Sigmoid colon (tissue), 7 donors: ENCODE data around the gene FLII. TPM values are rescaled to one million over a fixed set of nuclear protein-coding genes. Genes with fewer than 3 reads are reported as not detected.
A peak's percentile ranks its signal among the peaks of the same experiment; 100 is the strongest.
"Not testable (repeated sequence)": the region's sequence is repeated elsewhere in the genome, so short reads cannot be mapped to it uniquely, and the experiment has no call there.

Experiments
- DNase-seq: peaks from one replicate; pipeline ENCODE4 v3.0.0-alpha.2; 2019
- H3K27ac ChIP-seq, 4 donors: fragments of 200-600 bp; sonication (generic); one replicate each; pipeline ENCODE4 v1.5.1; 2016 to 2019; ENCODE audit warnings: mild to moderate bottlenecking in 1 of 4
- H3K27me3 ChIP-seq, 3 donors: fragments of 200-600 bp; sonication (generic); one replicate each; pipeline ENCODE4 v1.5.1; 2019; ENCODE audit warnings: mild to moderate bottlenecking in 1 of 3
- H3K36me3 ChIP-seq, 4 donors: fragments of 200-600 bp; sonication (generic); one replicate each; pipeline ENCODE4 v1.5.1; 2016 to 2019
- H3K4me1 ChIP-seq, 4 donors: fragments of 200-600 bp; sonication (generic); one replicate each; pipeline ENCODE4 v1.5.1; 2017 to 2019
- H3K4me3 ChIP-seq, 4 donors: fragments of 200-600 bp; sonication (generic); one replicate each; pipeline ENCODE4 v1.5.1; 2017 to 2019; ENCODE audit warnings: mild to moderate bottlenecking in 2 of 4, moderate library complexity in 1 of 4
- H3K9me3 ChIP-seq, 4 donors: fragments of 200-600 bp in 3 of 4; sonication (generic) in 3 of 4; one replicate each; pipeline versions ENCODE4 v1.5.1 to v1.6.1; 2013 to 2019
- CTCF ChIP-seq, 4 experiments: fragments of 450-650 bp in 3 of 4; fragments of 200-600 bp in 1 of 4; IDR thresholded peaks; one replicate each; pipeline ENCODE4 v1.5.1; 2016 to 2019; ENCODE audit warnings: antibody characterized with exemption in 4 of 4, mild to moderate bottlenecking in 3 of 4, moderate library complexity in 2 of 4
- EP300 ChIP-seq, 4 donors: sonication (generic); formaldehyde crosslinking; IDR thresholded peaks; one replicate each; pipeline ENCODE4 v1.6.1; 2017; ENCODE audit warnings: antibody characterized with exemption in 4 of 4
- POLR2A ChIP-seq, 2 donors: fragments of 450-650 bp; IDR thresholded peaks; one replicate each; pipeline ENCODE4 v1.6.1; 2016; ENCODE audit warnings: antibody characterized with exemption in 2 of 2, mild to moderate bottlenecking in 2 of 2, moderate library complexity in 2 of 2
- POLR2AphosphoS5 ChIP-seq, 4 donors: sonication (generic); formaldehyde crosslinking; IDR thresholded peaks; one replicate each; pipeline ENCODE4 v1.6.1; 2017; ENCODE audit warnings: antibody characterized with exemption in 4 of 4
- WGBS, 2 donors: extraction: QIAGEN DNeasy Blood & Tissue Kit; methylation state at CpG; one replicate each; pipeline ENCODE4 v1.1.7; 2013; 5-methylcytosine and 5-hydroxymethylcytosine counted together
- intact Hi-C: fragments of 100-400 bp; cut with DNase I; formaldehyde crosslinking; loops from one replicate; pipeline ENCODE4 v1.15.1; 2023
- polyA plus RNA-seq, 3 donors: library from polyadenylated mRNA; stranded (reverse); fragments of 200-250 nt; gene quantifications; one replicate each; pipeline ENCODE4 v1.2.3, GENCODE V29; 2013
- total RNA-seq, 4 donors: library from RNA; depleted of rRNA; stranded (reverse); fragments of >200 nt; gene quantifications; one replicate each; pipeline ENCODE4 v1.1.0, GENCODE V29; 2016
- donor health status: healthy with polysubstance abuse.
- donor health status: Bipolar disorder and iron deficiency.
- donor health status: healthy.

The FLII gene
- total and polyA plus RNA-seq, 7 donors = 115 to 422 (median 222) TPM

- peak; percentile 87 for DNase-seq
- Histone ChIP-seq H3K27ac (no peak overlapping the region), H3K4me1 (peaks cover 0 to 5% (median 0%) of the 10 kb centered on the region in 4 donors), H3K4me3 (no peak overlapping the region), H3K27me3 (no peaks in the 10 kb centered on the region), H3K9me3 (no peaks in the 10 kb centered on the region), H3K36me3 (no peaks in the 10 kb centered on the region)
- intact Hi-C loops = loop anchor here (5.0 kb wide), 1 partner anchor 75 kb away; no protein-coding TSS in a partner anchor
- no peak for TF ChIP-seq POLR2A (IDR thresholded peaks at IDR 0.05)
- TF ChIP-seq CTCF (IDR thresholded peaks at IDR 0.05) = peak; percentile 50 to 96 (median 80)
- 4 to 10% methylated on average over 6 of the region's 6 CpGs for WGBS, 2 donors
Measured at GRCh38 chr17:18217412-18218015, 41.0 kb downstream of the FLII start.

- intact Hi-C loops = loop anchor here (5.0 kb wide), 1 partner anchor 75 kb away; no protein-coding TSS in a partner anchor
- not testable (repeated sequence) for H3K27ac ChIP-seq, H3K36me3 ChIP-seq, H3K4me1 ChIP-seq, H3K9me3 ChIP-seq, DNase-seq, H3K4me3 ChIP-seq, H3K27me3 ChIP-seq
- 83 to 92% methylated on average over 11 of the region's 11 CpGs for WGBS, 2 donors
Measured at GRCh38 chr17:18216906-18217305, 41.6 kb downstream of the FLII start.

DNA sequence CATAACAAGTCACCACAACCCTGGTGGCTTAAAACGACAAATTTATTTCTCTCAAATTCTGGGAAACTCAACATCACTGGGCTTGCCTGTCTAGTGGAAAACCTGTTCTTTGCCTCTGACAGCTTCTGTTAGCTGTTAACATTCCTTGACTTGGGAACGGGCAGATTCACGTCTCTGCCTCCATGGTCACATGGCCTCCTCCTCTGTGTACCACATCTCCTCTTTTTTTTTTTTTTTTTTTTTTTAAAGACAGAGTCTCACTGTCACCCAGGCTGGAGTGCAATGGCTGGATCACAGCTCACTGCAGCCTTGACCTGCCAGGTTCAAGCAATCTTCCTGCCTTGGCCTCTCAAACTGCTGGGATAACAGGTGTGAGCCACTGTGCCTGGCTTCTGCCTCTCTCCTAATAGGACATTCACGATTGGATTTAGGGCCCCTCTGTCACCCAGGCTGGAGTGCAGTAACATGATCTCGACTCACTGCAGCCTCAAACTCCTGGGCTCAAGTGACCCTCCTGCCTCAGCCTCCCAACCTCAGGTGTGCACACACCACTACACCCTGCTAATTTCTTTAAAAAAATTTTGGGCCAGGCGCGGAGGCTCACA, 44.8 kb downstream of the FLII start:
- TF ChIP-seq CTCF (IDR thresholded peaks at IDR 0.05) (no peak), POLR2AphosphoS5 (IDR thresholded peaks at IDR 0.05) (no peak), EP300 (IDR thresholded peaks at IDR 0.05) (no peak), POLR2A (IDR thresholded peaks at IDR 0.05) (no peak)
- Histone ChIP-seq H3K27ac (no peak overlapping the region), H3K4me1 (no peaks in the 10 kb centered on the region), H3K9me3 (no peaks in the 10 kb centered on the region), H3K36me3 (peaks cover 0 to 26% (median 17%) of the 10 kb centered on the region in 4 donors), H3K4me3 (no peak overlapping the region), H3K27me3 (no peaks in the 10 kb centered on the region)
- DNase-seq = no peak
- WGBS, 2 donors = 67 to 79% methylated on average over 7 of the region's 7 CpGs
- intact Hi-C loops = no loop called here

DNA sequence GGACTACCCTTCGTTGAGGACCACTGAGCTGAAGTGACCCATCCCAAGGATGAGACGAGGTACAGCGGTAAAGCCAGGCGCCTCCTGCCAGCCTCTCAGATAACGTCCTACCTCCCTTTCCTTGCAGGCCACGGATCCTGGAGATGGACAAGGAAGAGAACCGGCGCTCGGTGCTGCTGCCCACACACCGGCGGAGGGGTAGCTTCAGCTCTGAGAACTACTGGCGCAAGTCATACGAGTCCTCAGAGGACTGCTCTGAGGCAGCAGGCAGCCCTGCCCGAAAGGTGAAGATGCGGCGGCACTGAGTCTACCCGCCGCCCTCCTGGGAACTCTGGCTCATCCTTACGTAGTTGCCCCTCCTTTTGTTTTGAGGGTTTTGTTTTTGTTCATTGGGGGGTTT, 50.4 kb downstream of the FLII start:
- Histone ChIP-seq H3K36me3 (peaks cover 5 to 79% (median 40%) of the 10 kb centered on the region in 4 donors), H3K4me1 (peaks cover 0 to 18% (median 13%) of the 10 kb centered on the region in 4 donors), H3K9me3 (no peaks in the 10 kb centered on the region), H3K4me3 (no peak overlapping the region), H3K27ac (no peak overlapping the region), H3K27me3 (no peaks in the 10 kb centered on the region)
- no peak for DNase-seq
- no peak for TF ChIP-seq CTCF (IDR thresholded peaks at IDR 0.05)
- no peak for TF ChIP-seq EP300 (IDR thresholded peaks at IDR 0.05)
- intact Hi-C loops = no loop called here
- WGBS, 2 donors = 93 to 94% methylated on average over 19 of the region's 19 CpGs

GRCh38 chr17:18206962-18207361, 51.6 kb downstream of the FLII start:
- intact Hi-C loops = no loop called here
- peaks cover 5 to 89% (median 40%) of the 10 kb centered on the region in 4 donors for H3K36me3 ChIP-seq
- no peak for TF ChIP-seq POLR2AphosphoS5 (IDR thresholded peaks at IDR 0.05)
- TF ChIP-seq CTCF (IDR thresholded peaks at IDR 0.05) = no peak
- no peak for TF ChIP-seq POLR2A (IDR thresholded peaks at IDR 0.05)
- no peak for TF ChIP-seq EP300 (IDR thresholded peaks at IDR 0.05)

More at GRCh38 chr17:18206962-18207361, 51.6 kb downstream of the FLII start:
- no peak overlapping the region for H3K27ac ChIP-seq
- H3K4me1 ChIP-seq = peaks cover 0 to 18% (median 13%) of the 10 kb centered on the region in 4 donors
- DNase-seq = no peak
- H3K27me3 ChIP-seq = no peaks in the 10 kb centered on the region
- no peaks in the 10 kb centered on the region for H3K9me3 ChIP-seq
- no peak overlapping the region for H3K4me3 ChIP-seq
